Stomach smooth muscle (tissue), 2 donors: ENCODE measurements around the gene DGLUCY.
A peak's percentile ranks its signal among the peaks of the same experiment; 100 is the strongest.

Experiments
- H3K27ac ChIP-seq: one replicate; pipeline ENCODE4 v1.7.0; 2013; ENCODE audit warnings: mild to moderate bottlenecking, low read length, inconsistent platforms
- H3K27me3 ChIP-seq, 2 donors: one replicate each; pipeline ENCODE4 v1.7.0; 2013; ENCODE audit warnings: low read length in 2 of 2; ENCODE audit not compliant: insufficient read depth in 2 of 2, control insufficient read depth in 1 of 2
- H3K36me3 ChIP-seq, 2 donors: one replicate each; pipeline ENCODE4 v1.7.0; 2013; ENCODE audit warnings: low read length in 2 of 2; ENCODE audit not compliant: control insufficient read depth in 2 of 2, insufficient read depth in 2 of 2
- H3K4me1 ChIP-seq: one replicate; pipeline ENCODE4 v1.7.0; 2013; ENCODE audit warnings: low read length; ENCODE audit not compliant: control insufficient read depth, insufficient read depth
- H3K4me3 ChIP-seq, 2 donors: one replicate each; pipeline ENCODE4 v1.7.0; 2013; ENCODE audit warnings: low read length in 2 of 2
- H3K9ac ChIP-seq, 2 donors: one replicate each; pipeline ENCODE4 v1.7.0; 2013; ENCODE audit warnings: low read length in 2 of 2, mild to moderate bottlenecking in 1 of 2
- H3K9me3 ChIP-seq, 2 donors: one replicate each; pipeline ENCODE4 v1.7.0; 2013; ENCODE audit warnings: low read length in 2 of 2; ENCODE audit not compliant: control insufficient read depth in 2 of 2
- donor health status: healthy.
- donor health status: Pancreatic carcinoma.

DGLUCY gene

DNA sequence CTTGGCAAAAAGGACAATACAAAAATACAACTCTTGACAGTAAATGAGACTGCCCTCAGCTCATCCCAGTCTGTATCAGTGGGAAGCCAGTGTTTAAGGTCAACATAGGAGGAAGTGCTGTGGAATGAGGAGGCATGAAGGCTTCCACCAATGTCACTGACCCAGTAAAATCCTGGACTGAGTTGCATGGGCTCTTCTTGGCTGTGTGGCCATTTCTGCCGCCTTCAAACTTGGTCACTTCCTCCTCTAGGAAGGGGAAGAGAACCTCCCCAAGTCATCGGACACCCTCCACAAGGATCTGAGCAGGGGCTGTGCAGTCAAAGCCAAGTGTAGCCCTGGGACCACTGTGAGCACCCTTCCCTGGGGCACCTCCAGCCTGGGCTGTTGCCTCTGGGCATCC lies 118.7 kb downstream of the DGLUCY start:
- Histone ChIP-seq H3K27me3 (no peaks in the 10 kb centered on the region), H3K9me3 (no peaks in the 10 kb centered on the region), H3K9ac (no peak overlapping the region), H3K4me3 (no peak overlapping the region), H3K36me3 (peaks cover 5 to 12% of the 10 kb centered on the region in 2 donors), H3K27ac (no peak overlapping the region), H3K4me1 (peaks cover 3% of the 10 kb centered on the region)

- no peak overlapping the region for H3K9ac ChIP-seq
- no peaks in the 10 kb centered on the region for H3K27me3 ChIP-seq
- peaks cover 0 to 6% of the 10 kb centered on the region in 2 donors for H3K36me3 ChIP-seq
- H3K4me1 ChIP-seq: peaks cover 3% of the 10 kb centered on the region
- no peak overlapping the region for H3K27ac ChIP-seq
- H3K9me3 ChIP-seq: no peaks in the 10 kb centered on the region
- H3K4me3 ChIP-seq: no peak overlapping the region
Measured at GRCh38 chr14:91233936-91234790, 120.3 kb downstream of the DGLUCY start.

DNA sequence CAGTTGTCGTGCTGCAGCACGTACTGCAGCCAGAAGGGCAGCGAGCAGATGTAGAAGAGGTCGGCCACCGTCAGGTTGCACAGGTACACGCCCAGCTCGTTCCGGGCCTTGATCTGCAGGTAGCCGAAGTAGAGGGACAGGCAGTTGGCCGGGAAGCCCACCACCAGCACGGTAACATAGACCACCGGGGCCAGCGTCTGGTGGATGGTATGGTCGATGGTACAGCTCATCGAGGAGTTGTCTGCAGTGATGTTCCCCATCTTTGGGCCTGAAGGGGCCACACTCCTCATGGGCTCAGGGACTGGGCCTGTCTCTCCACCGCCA lies 120.9 kb downstream of the DGLUCY start:
- Histone ChIP-seq H3K4me3 (no peak overlapping the region), H3K4me1 (peaks cover 3% of the 10 kb centered on the region), H3K27me3 (no peaks in the 10 kb centered on the region), H3K36me3 (peaks cover 0 to 6% of the 10 kb centered on the region in 2 donors), H3K9ac (no peak overlapping the region), H3K9me3 (no peaks in the 10 kb centered on the region), H3K27ac (no peak overlapping the region)

DNA sequence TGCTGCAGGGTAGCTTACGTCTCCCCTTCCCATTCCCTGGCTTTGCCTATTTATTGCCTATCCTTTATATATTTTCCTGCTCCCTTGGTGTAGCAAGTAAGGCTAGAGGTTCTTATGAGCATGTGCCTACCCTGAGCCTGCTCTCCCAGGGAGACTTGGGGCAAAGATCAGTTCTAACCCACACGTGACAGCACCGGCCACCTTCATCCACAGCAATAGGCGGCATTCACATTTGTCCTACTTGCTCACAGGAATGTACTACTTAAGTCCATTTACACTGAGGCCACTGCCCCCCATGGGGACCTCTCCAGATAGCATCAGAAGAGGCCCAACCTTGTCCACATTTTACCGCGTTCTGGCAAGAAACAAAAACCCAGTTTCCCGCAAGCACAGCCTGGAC lies 122.0 kb downstream of the DGLUCY start:
- H3K9me3 ChIP-seq: no peaks in the 10 kb centered on the region
- H3K27ac ChIP-seq: no peak overlapping the region
- no peaks in the 10 kb centered on the region for H3K27me3 ChIP-seq
- no peak overlapping the region for H3K4me3 ChIP-seq
- no peaks in the 10 kb centered on the region for H3K36me3 ChIP-seq
- H3K9ac ChIP-seq: no peak overlapping the region
- H3K4me1 ChIP-seq: peaks cover 3% of the 10 kb centered on the region

DNA sequence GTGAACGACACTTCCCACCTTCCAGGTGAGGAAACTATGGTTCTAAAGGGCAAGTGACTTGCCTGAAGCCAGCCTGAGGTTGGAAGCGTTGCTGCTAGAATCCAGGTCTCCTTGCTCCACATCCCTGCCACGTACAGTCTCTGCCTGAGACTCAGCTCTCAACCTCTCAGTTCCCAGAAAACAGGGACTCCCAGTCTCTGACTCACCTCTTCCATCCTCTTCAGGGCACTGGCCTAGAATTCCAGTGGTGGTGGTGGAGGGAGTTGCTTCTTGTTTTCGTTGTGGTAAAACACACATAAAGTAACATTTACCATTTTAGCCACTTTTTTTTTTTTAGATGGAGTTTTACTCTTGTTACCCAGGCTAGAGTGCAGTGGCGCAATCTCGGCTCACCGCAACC lies 123.3 kb downstream of the DGLUCY start:
- H3K4me3 ChIP-seq: no peak overlapping the region
- H3K27me3 ChIP-seq: no peaks in the 10 kb centered on the region
- H3K9me3 ChIP-seq: no peaks in the 10 kb centered on the region
- no peaks in the 10 kb centered on the region for H3K36me3 ChIP-seq
- H3K4me1 ChIP-seq: no peaks in the 10 kb centered on the region
- H3K27ac ChIP-seq: no peak overlapping the region
- H3K9ac ChIP-seq: no peak overlapping the region

DNA sequence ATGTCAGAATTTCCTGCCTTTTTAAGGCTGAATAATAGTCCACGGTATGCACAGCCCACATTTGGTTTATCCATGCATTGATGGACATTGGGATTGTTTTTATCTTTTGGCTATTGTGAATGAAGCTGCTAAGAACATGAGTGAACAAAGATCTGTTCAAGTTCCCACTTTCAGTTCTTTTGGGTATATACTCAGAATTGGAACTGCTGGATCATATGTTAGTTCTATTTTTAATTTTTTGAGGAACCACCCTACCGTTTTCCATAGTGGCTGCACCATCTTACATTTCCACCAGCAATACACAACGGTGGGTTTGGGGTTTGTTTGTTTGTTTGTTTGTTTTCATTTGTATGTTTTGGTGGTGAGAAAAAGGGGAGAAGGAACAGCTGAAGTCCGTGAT lies 124.2 kb downstream of the DGLUCY start:
- Histone ChIP-seq H3K27ac (no peak overlapping the region), H3K4me3 (no peak overlapping the region), H3K9ac (no peak overlapping the region), H3K36me3 (no peaks in the 10 kb centered on the region), H3K27me3 (no peaks in the 10 kb centered on the region), H3K4me1 (peaks cover 2% of the 10 kb centered on the region), H3K9me3 (no peaks in the 10 kb centered on the region)

DNA sequence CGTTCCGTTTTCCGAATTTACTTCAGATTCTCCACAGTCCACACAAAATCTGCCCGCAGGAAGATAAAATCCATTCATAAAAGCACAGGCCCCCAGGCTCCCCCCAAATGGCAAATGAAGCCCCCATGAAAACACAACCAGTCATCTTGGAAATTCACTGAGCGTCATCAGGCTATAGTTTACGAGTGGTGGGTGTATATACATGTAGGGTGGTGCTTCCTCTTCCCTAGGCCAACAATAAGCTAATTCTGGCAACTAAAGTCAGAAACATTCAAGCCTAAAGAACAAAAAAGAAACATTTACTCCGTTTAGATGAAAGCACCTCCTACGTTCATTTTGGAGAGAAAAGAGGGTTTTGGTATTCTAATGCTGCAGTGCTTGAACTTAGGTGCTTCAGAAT lies 124.8 kb downstream of the DGLUCY start:
- H3K4me3 ChIP-seq: no peak overlapping the region
- H3K27ac ChIP-seq: no peak overlapping the region
- peaks cover 8% of the 10 kb centered on the region for H3K4me1 ChIP-seq
- H3K9me3 ChIP-seq: no peaks in the 10 kb centered on the region
- H3K36me3 ChIP-seq: no peaks in the 10 kb centered on the region
- H3K9ac ChIP-seq: no peak overlapping the region
- H3K27me3 ChIP-seq: no peaks in the 10 kb centered on the region

DNA sequence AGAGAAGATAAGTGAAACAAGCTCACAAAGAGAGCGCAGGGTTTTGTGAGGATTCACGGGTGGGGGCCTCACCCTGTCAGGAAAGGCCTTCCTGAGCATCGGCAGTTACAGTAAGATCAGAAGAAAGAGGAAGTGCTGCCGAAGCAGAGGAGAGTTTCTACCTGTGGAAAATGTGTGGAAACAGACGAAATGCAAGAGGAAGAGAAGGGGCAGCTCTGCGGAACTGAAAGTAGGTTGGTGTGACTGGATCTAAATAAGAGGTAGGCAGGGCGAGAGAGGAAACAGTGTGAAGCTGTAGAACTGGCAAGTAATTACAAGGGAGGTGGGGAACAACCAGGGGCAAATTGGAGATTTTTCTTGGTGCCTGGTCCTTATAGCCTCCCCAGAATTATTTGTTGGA lies 128.0 kb downstream of the DGLUCY start:
- Histone ChIP-seq H3K4me3 (peak overlapping the region in 1 of 2 donors; percentile 29), H3K27me3 (no peaks in the 10 kb centered on the region), H3K27ac (no peak overlapping the region), H3K9ac (no peak overlapping the region), H3K4me1 (peaks cover 19% of the 10 kb centered on the region), H3K36me3 (no peaks in the 10 kb centered on the region), H3K9me3 (no peaks in the 10 kb centered on the region)

DNA sequence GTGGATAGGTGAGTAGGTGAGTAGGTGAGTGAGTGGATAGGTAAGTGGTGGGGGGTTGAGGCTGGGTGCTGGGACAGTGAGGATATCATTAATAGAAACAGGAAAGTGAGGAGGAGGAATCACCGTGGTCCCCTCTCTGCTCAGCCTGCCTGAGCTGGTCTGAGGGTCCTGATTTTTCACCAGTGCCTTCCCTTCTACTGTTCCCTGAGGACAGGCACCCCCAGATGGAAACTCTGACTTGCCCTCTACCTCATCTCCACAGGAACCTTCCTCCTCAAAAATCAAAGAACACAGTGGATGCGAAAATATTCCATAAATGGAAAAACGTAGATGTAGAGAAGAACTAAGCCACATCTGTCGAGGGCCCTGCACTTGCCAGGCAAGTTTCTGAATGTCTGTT lies 128.8 kb downstream of the DGLUCY start:
- Histone ChIP-seq H3K27ac (no peak overlapping the region), H3K27me3 (no peaks in the 10 kb centered on the region), H3K36me3 (no peaks in the 10 kb centered on the region), H3K4me1 (peaks cover 19% of the 10 kb centered on the region), H3K9me3 (no peaks in the 10 kb centered on the region), H3K9ac (no peak overlapping the region), H3K4me3 (no peak overlapping the region)

GRCh38 chr14:91243074-91243471 lies 129.2 kb downstream of the DGLUCY start:
- H3K9me3 ChIP-seq: no peaks in the 10 kb centered on the region
- H3K9ac ChIP-seq: no peak overlapping the region
- no peaks in the 10 kb centered on the region for H3K27me3 ChIP-seq
- no peak overlapping the region for H3K27ac ChIP-seq
- peaks cover 19% of the 10 kb centered on the region for H3K4me1 ChIP-seq
- no peaks in the 10 kb centered on the region for H3K36me3 ChIP-seq
- H3K4me3 ChIP-seq: peak overlapping the region in 1 of 2 donors; percentile 47

GRCh38 chr14:91244501-91244901 lies 130.6 kb downstream of the DGLUCY start, which contains the start of gene GPR68:
Gene GPR68 (minus strand): TSS chr14:91244704. CDS start chr14:91235050, 9,654 bp downstream.
- Histone ChIP-seq H3K9ac (peak within 1 kb of the TSS in 1 of 2 donors; percentile 44), H3K27me3 (no peaks in the 10 kb centered on the region), H3K9me3 (no peaks in the 10 kb centered on the region), H3K4me1 (peaks cover 19% of the 10 kb centered on the region), H3K27ac (no peak within 1 kb of the TSS), H3K36me3 (no peaks in the 10 kb centered on the region), H3K4me3 (peak within 1 kb of the TSS; percentile 52)
